GM18951 (cell line): Measurements from ENCODE around the gene ABCC9.
"Not testable (repeated sequence)": the region's sequence is repeated elsewhere in the genome, so short reads cannot be mapped to it uniquely, and the experiment has no call there.

Experiments used
- POLR2A ChIP-seq: IDR thresholded peaks from 4 replicates; pipeline ENCODE4 v1.6.1; 2011; ENCODE audit warnings: mild to moderate bottlenecking; ENCODE audit not compliant: insufficient read length, insufficient read depth; ENCODE audit errors: extremely low read depth
- in situ Hi-C: fragments of 300-500 bp; cut with MboI; formaldehyde crosslinking; loops from one replicate; pipeline ENCODE4 v1.12.0; 2022; ENCODE audit warnings: low sequenced_read_pairs, mixed read lengths, inconsistent platforms; ENCODE audit not compliant: unreplicated experiment

Gene ABCC9

GRCh38 chr12:21946983-21947382 is 5.8 kb upstream of the ABCC9 start:
- in situ Hi-C loops, result no loop called here
- no peak for TF ChIP-seq POLR2A

DNA sequence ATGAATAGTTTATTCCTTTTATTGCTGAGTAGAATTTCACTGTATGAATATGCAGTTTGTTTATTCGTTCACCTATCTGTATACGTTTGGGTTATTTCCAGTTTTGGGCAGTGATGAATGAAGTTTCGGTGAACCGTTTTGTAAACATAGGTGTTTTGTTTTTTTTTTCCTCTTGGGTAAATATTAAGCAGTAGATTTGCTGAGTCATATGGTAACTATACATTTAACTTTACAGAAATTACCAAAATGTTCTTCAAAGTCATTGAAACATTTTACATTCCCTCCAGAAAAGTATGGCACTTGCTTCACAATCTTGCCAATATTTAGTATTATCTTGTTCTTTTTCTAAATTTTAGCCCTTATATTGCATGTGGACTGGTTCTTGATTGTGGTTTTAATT is 3.8 kb upstream of the ABCC9 start:
- TF ChIP-seq POLR2A, result no peak
- in situ Hi-C loops, result no loop called here

- TF ChIP-seq POLR2A, result no peak
- in situ Hi-C loops, result no loop called here
Measured at GRCh38 chr12:21942377-21942703, 1.1 kb upstream of the ABCC9 start.

DNA sequence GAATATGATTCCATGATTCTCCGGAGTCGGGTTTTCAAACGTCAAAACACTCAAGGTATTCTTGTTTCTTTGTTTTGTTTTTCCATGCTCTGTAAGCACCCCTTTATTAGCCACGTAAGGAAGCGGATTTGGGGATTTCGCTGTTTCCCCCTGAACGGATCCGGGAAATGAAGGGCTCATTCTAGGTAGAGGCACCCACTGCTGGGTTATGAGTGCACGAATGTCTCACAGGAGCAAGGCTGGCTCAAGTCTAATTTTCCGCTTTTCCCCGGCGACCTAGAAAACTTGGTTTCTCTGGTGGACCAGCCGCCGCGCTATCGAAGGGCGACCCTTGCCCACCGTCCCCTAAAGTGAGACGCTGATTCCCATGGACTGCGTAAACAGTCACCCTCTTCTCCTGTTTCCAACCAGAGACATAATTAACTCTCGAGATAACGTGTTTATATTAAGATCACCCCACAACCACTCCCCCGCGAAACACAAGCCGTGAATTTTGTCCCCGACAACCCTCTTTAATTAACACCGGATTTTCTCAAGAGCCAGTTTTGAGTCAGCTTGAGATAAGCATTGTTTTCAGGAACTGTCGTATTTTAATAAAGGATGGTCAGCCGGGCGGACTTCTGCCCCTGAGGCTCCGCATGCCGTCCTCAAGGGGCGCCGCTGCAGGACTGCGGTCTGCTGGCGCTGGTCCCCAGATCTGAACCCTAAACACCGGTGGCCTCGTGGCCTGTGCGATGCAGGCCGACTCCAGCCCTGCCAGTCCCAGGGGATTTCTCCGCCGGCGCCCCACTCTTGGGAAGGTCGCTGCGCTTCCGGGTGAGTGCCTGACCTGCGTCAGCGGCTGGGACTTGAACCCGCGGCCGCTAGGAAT is 515 bp upstream of the ABCC9 start:
- in situ Hi-C loops, result no loop called here
- TF ChIP-seq POLR2A, result no peak

GRCh38 chr12:21939435-21939834 is 1.8 kb downstream of the ABCC9 start:
- TF ChIP-seq POLR2A, result no peak
- in situ Hi-C loops, result no loop called here

DNA sequence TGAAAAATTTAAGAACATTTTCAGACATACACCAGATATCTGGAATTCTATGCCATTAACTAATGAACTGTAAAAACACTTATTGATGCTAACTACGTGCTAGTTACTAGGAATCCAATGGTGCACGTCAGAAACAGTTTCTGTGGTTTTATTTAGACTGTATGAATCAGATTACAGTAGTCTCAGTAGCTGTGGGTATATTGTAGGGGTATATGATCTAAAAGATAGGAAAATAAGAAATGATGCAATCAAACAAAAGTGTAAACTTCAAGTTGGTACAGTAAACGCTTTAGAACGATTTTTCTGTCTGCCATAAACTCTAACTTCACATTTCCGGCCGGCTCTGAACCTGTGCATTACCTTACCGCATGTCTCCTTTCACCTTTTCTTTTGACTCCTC is 2.3 kb downstream of the ABCC9 start:
- in situ Hi-C loops, result no loop called here
- TF ChIP-seq POLR2A, result no peak

- in situ Hi-C loops, result no loop called here
Measured at GRCh38 chr12:21934173-21934572, 7.1 kb downstream of the ABCC9 start.

GRCh38 chr12:21933656-21934055 is 7.6 kb downstream of the ABCC9 start:
- in situ Hi-C loops, result no loop called here
- no peak for TF ChIP-seq POLR2A

More at GRCh38 chr12:21934173-21934572, 7.1 kb downstream of the ABCC9 start:
- no peak for TF ChIP-seq POLR2A

DNA sequence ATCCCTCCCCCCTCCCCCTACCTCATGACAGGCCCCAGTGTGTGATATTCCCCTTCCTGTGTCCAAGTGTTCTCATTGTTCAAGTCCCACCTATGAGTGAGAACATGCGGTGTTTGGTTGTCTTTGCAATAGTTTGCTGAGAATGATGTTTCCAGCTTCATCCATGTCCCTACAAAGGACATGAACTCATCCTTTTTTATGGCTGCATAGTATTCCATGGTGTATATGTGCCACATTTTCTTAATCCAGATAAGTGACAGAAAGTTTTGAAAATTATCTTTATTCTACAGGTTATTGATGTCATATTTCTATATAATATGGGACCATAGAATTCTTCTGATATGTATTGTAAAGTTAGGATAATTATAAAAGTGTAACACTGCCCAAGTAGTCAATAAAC is 11.3 kb downstream of the ABCC9 start:
- in situ Hi-C loops, result not testable (repeated sequence)

GRCh38 chr12:21925296-21925913 is 15.8 kb downstream of the ABCC9 start:
- in situ Hi-C loops, result no loop called here
- no peak for TF ChIP-seq POLR2A

DNA sequence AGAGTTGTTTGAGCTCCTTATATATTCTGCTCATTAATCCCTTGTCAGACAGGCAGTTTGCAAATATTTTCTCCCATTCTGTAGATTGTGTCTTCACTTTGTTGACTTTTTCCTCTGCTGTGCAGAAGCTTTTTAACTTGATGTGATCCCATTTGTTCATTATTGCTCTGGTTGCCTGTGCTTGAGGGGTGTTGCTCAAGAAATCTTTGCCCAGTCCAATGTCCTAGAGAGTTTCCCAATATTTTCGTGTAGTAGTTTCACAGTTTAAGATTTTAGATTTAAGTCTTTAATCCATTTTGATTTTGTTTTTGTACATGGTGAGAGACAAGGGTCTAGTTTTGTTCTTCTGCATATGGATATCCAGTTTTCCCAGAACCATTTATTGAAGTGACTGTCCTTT is 19.8 kb downstream of the ABCC9 start:
- in situ Hi-C loops, result no loop called here
- no peak for TF ChIP-seq POLR2A

- in situ Hi-C loops, result no loop called here
- TF ChIP-seq POLR2A, result no peak
Measured at GRCh38 chr12:21918456-21918855, 22.8 kb downstream of the ABCC9 start.

- in situ Hi-C loops, result no loop called here
- TF ChIP-seq POLR2A, result no peak
Measured at GRCh38 chr12:21913823-21914222, 27.4 kb downstream of the ABCC9 start.

DNA sequence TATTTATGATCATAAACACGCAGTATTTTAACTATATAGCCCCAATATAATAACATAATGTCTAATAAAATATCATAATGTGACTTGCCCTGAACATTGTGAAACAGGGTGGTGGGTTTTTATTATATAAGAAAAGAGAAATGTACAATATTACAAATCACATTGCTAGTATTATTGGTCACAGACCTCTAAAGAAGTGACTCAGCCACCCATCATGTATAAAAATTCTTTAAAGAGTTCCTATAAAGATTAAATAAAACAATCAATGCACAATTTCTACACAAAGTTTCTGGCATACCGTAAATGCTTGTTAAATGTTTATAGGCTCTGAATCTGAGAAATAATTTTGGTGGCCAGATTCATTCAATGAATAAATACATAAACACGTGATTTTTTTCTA is 28.9 kb downstream of the ABCC9 start:
- in situ Hi-C loops, result no loop called here
- TF ChIP-seq POLR2A, result no peak
